Astrocyte (in vitro differentiated cells and primary cell): ENCODE data around the gene DNASE1L3. TPM values are rescaled to one million over a fixed set of nuclear protein-coding genes. Genes with fewer than 3 reads are reported as not detected.

Experiments used
- DNase-seq: peaks from one replicate; pipeline ENCODE4 v3.0.0-alpha.2; 2010; ENCODE audit warnings: low read depth
- FAIRE-seq: peaks from 2 replicates; lab custom pipeline; 2011; peaks lifted over from hg19 to GRCh38; lab: Jason Lieb, UNC
- H2AFZ ChIP-seq: 2 replicates; pipeline ENCODE4 v1.6.0; 2012; ENCODE audit warnings: low read depth, low read length, inconsistent platforms
- H3K27ac ChIP-seq: 2 replicates; pipeline ENCODE4 v1.5.1; 2011; ENCODE audit warnings: low read depth, low read length, inconsistent platforms
- H3K27me3 ChIP-seq: 2 replicates; pipeline ENCODE4 v1.6.0; 2011; ENCODE audit warnings: low read length, inconsistent platforms; ENCODE audit not compliant: insufficient read depth
- H3K36me3 ChIP-seq: 2 replicates; pipeline ENCODE4 v1.5.1; 2011; ENCODE audit warnings: low read length, inconsistent platforms; ENCODE audit not compliant: insufficient read depth
- H3K4me1 ChIP-seq: 2 replicates; pipeline ENCODE4 v1.5.1; 2011; ENCODE audit warnings: low read length, inconsistent platforms; ENCODE audit not compliant: insufficient read depth
- H3K4me2 ChIP-seq: 2 replicates; pipeline ENCODE4 v1.6.0; 2012; ENCODE audit warnings: low read length, inconsistent platforms
- H3K4me3 ChIP-seq: 2 replicates; pipeline ENCODE4 v1.5.1; 2011; ENCODE audit warnings: low read depth, mild to moderate bottlenecking, low read length, inconsistent platforms; ENCODE audit not compliant: insufficient read depth
- H3K79me2 ChIP-seq: 2 replicates; pipeline ENCODE4 v1.6.0; 2012; ENCODE audit warnings: mild to moderate bottlenecking, low read length, inconsistent platforms; ENCODE audit not compliant: insufficient read depth
- H3K9ac ChIP-seq: 2 replicates; pipeline ENCODE4 v1.6.0; 2012; ENCODE audit warnings: mild to moderate bottlenecking, low read length, inconsistent platforms
- H3K9me3 ChIP-seq: 2 replicates; pipeline ENCODE4 v1.5.1; 2012; ENCODE audit warnings: low read depth, mild to moderate bottlenecking, low read length, inconsistent platforms; ENCODE audit not compliant: insufficient read depth
- H4K20me1 ChIP-seq: 2 replicates; pipeline ENCODE4 v1.6.0; 2012; ENCODE audit warnings: low read length, inconsistent platforms; ENCODE audit not compliant: insufficient read depth
- H3K27ac Mint-ChIP-seq: one replicate; pipeline ENCODE4 v1.8.0; 2021; ENCODE audit warnings: mild to moderate bottlenecking, mixed read lengths; ENCODE audit not compliant: unreplicated experiment
- H3K27me3 Mint-ChIP-seq: one replicate; pipeline ENCODE4 v1.8.0; 2021; ENCODE audit warnings: low read depth, mixed read lengths; ENCODE audit not compliant: unreplicated experiment
- H3K36me3 Mint-ChIP-seq: one replicate; pipeline ENCODE4 v1.8.0; 2021; ENCODE audit warnings: low read depth, mixed read lengths; ENCODE audit not compliant: unreplicated experiment
- H3K4me1 Mint-ChIP-seq: one replicate; pipeline ENCODE4 v1.8.0; 2021; ENCODE audit warnings: low read depth, mixed read lengths; ENCODE audit not compliant: unreplicated experiment
- H3K4me3 Mint-ChIP-seq: one replicate; pipeline ENCODE4 v1.8.0; 2021; ENCODE audit warnings: mild to moderate bottlenecking, moderate library complexity, mixed read lengths; ENCODE audit not compliant: unreplicated experiment
- H3K9me3 Mint-ChIP-seq: one replicate; pipeline ENCODE4 v1.8.0; 2021; ENCODE audit warnings: mild to moderate bottlenecking, mixed read lengths; ENCODE audit not compliant: unreplicated experiment
- EZH2 ChIP-seq: IDR thresholded peaks from 2 replicates; pipeline ENCODE4 v1.6.1; 2012; ENCODE audit warnings: mild to moderate bottlenecking, low read length, inconsistent platforms; ENCODE audit not compliant: insufficient read depth
- total RNA-seq: library from RNA; stranded (reverse); gene quantifications from 2 replicates; pipeline ENCODE4 v1.2.1, GENCODE V29; 2021
- TF ChIP-seq, protein P1 (sequence below): IDR thresholded peaks from 2 replicates; pipeline ENCODE4 v1.5.1; 2011; ENCODE audit warnings: low read depth, mild to moderate bottlenecking, inconsistent platforms, low read length, moderate library complexity; ENCODE audit not compliant: insufficient read depth

Gene DNASE1L3
- total RNA-seq, 1 donor from 2014 or later = not detected

DNA sequence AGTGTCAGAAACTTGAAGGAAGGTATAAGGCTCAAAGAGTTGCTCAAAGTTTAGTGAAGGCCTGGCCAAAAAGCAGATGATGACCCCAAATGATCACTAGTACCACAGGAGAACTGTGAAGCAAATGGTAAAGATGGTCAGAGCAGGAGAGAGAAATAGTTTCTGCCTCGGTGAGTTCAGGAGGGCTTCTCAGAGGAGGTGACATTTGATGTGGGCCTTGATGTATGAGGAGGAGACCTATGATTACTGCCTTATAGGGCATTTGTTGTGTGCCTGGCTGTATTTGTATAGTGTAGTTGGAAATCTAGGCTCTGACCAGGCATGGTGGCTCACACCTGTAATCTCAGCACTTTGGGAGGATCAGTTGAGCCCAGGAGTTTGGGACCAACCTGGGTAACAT lies 50.4 kb downstream of the DNASE1L3 start:
- DNase-seq (no peak), FAIRE-seq (no peak)
- Histone ChIP-seq H4K20me1 (peaks cover 31% of the 10 kb centered on the region), H3K27me3 (no peaks in the 10 kb centered on the region), H2AFZ (no peak overlapping the region), H3K9me3 (no peaks in the 10 kb centered on the region), H3K4me1 (peaks cover 30% of the 10 kb centered on the region), H3K27ac (no peak overlapping the region), H3K36me3 (peaks cover 57% of the 10 kb centered on the region), H3K79me2 (no peaks in the 10 kb centered on the region), H3K4me2 (no peak overlapping the region), H3K4me3 (no peak overlapping the region), H3K9ac (no peak overlapping the region)
- no peaks in the 10 kb centered on the region for H3K9me3 Mint-ChIP-seq
- peaks cover 22% of the 10 kb centered on the region for H3K4me1 Mint-ChIP-seq
- H3K27ac Mint-ChIP-seq = no peak overlapping the region
- H3K27me3 Mint-ChIP-seq = no peaks in the 10 kb centered on the region
- peaks cover 48% of the 10 kb centered on the region for H3K36me3 Mint-ChIP-seq
- H3K4me3 Mint-ChIP-seq = no peak overlapping the region
- TF ChIP-seq, protein P1, sequence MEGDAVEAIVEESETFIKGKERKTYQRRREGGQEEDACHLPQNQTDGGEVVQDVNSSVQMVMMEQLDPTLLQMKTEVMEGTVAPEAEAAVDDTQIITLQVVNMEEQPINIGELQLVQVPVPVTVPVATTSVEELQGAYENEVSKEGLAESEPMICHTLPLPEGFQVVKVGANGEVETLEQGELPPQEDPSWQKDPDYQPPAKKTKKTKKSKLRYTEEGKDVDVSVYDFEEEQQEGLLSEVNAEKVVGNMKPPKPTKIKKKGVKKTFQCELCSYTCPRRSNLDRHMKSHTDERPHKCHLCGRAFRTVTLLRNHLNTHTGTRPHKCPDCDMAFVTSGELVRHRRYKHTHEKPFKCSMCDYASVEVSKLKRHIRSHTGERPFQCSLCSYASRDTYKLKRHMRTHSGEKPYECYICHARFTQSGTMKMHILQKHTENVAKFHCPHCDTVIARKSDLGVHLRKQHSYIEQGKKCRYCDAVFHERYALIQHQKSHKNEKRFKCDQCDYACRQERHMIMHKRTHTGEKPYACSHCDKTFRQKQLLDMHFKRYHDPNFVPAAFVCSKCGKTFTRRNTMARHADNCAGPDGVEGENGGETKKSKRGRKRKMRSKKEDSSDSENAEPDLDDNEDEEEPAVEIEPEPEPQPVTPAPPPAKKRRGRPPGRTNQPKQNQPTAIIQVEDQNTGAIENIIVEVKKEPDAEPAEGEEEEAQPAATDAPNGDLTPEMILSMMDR = no peak
- no peak for TF ChIP-seq EZH2

DNA sequence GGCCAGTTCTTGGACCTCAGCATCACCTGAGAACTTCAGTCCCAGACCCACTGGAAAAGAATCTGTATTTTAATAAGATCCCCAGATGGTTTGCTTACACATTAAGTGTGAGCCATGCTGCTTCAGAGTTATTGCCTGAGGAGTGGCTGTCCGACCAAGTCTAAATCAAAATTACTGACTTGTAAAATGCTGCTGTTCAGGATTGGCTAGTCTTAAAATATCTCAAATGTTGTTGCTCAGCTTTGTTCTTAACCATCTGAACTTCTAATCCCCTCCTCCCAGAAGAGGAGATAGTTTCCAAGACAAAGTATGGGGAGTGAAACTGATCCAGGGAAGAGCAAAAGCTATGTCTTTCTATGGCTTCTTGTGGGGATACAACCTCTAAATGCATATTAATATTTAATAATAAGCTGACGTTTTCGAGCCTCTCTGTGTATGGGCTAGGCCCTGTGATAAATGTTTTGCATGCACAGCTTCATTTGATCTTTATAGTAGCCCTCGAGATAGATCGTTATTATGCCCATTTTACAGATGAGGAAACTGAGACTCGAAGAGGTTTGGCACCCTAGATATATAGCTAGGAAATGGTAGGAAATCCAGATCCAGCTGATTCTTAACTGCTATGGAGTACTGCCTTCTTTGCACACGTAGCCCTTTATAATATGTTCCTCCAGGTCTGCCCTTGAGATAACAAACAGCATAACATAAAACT lies 52.2 kb downstream of the DNASE1L3 start:
- peaks cover 8% of the 10 kb centered on the region for H3K4me1 Mint-ChIP-seq
- peaks cover 43% of the 10 kb centered on the region for H3K36me3 Mint-ChIP-seq
- no peak overlapping the region for H3K4me3 Mint-ChIP-seq
- peak overlapping the region; percentile 41 for H3K27ac Mint-ChIP-seq
- Histone ChIP-seq H3K4me3 (no peak overlapping the region), H3K9me3 (no peaks in the 10 kb centered on the region), H3K9ac (no peak overlapping the region), H3K27me3 (no peaks in the 10 kb centered on the region), H4K20me1 (peaks cover 18% of the 10 kb centered on the region), H3K4me1 (peaks cover 13% of the 10 kb centered on the region), H3K36me3 (peaks cover 65% of the 10 kb centered on the region), H2AFZ (no peak overlapping the region), H3K79me2 (no peaks in the 10 kb centered on the region), H3K4me2 (no peak overlapping the region), H3K27ac (no peak overlapping the region)
- TF ChIP-seq, protein P1 = no peak
- TF ChIP-seq EZH2 = no peak
- FAIRE-seq (no peak), DNase-seq (no peak)
- H3K27me3 Mint-ChIP-seq = no peaks in the 10 kb centered on the region
- H3K9me3 Mint-ChIP-seq = no peaks in the 10 kb centered on the region

DNA sequence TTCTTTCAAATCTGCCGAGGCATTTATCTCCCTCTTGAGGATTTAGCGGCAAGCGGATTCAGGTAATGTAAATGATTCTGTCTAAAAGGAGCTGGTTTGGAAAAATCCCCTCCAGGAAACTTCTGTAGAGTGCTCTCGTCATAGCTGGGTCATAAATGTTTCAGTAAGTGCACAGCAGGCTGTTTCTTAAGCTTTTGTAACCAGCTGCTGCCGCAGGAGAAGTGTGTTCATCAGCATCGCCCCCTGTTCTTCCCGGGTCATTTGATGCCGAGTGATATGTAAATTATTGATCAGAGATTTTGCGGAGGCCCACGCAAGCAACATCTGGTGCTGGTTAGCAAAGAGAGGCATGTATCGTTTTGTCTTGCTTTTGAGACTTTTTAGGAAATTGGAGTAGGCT lies 53.1 kb downstream of the DNASE1L3 start:
- TF ChIP-seq, protein P1 = no peak
- TF ChIP-seq EZH2 = no peak
- no peaks in the 10 kb centered on the region for H3K9me3 ChIP-seq
- Mint-ChIP-seq H3K27me3 (no peaks in the 10 kb centered on the region), H3K4me1 (peaks cover 6% of the 10 kb centered on the region), H3K27ac (no peak overlapping the region), H3K36me3 (peaks cover 43% of the 10 kb centered on the region), H3K4me3 (no peak overlapping the region), H3K9me3 (no peaks in the 10 kb centered on the region)
- H4K20me1 ChIP-seq = peaks cover 18% of the 10 kb centered on the region
- no peaks in the 10 kb centered on the region for H3K27me3 ChIP-seq
- H3K4me1 ChIP-seq = peaks cover 7% of the 10 kb centered on the region
- FAIRE-seq (no peak), DNase-seq (no peak)
- no peak overlapping the region for H2AFZ ChIP-seq
- H3K4me3 ChIP-seq = no peak overlapping the region
- peaks cover 64% of the 10 kb centered on the region for H3K36me3 ChIP-seq
- H3K4me2 ChIP-seq = no peak overlapping the region
- H3K9ac ChIP-seq = no peak overlapping the region
- no peak overlapping the region for H3K27ac ChIP-seq
- no peaks in the 10 kb centered on the region for H3K79me2 ChIP-seq
